Transverse colon (tissue), 4 donors: ENCODE data around the gene RPGRIP1L. TPM values are rescaled to one million over a fixed set of nuclear protein-coding genes. Genes with fewer than 3 reads are reported as not detected.

Source experiments
- DNase-seq: peaks from one replicate; pipeline ENCODE4 v3.0.0-alpha.2; 2019
- H3K27ac ChIP-seq, 4 donors: fragments of 200-600 bp; sonication (generic); 2 replicates each; pipeline ENCODE4 v1.5.1; 2016 to 2018; ENCODE audit warnings: inconsistent platforms in 4 of 4
- H3K27me3 ChIP-seq: fragments of 200-600 bp; sonication (generic); 2 replicates; pipeline ENCODE4 v1.5.1; 2017; ENCODE audit warnings: inconsistent platforms
- H3K36me3 ChIP-seq, 4 donors: fragments of 200-600 bp; sonication (generic); 2 replicates each; pipeline ENCODE4 v1.5.1; 2017 to 2019; ENCODE audit warnings: inconsistent platforms in 4 of 4
- H3K4me1 ChIP-seq, 4 donors: fragments of 200-600 bp; sonication (generic); 2 replicates each; pipeline ENCODE4 v1.5.1; 2017 to 2020; ENCODE audit warnings: inconsistent platforms in 4 of 4
- H3K4me3 ChIP-seq, 4 donors: fragments of 200-600 bp; sonication (generic); 1 replicate in 1 of 4; 2 replicates in 3 of 4; pipeline versions ENCODE4 v1.5.1 to v1.6.1; 2017 to 2019; ENCODE audit warnings: inconsistent platforms in 4 of 4
- H3K9me3 ChIP-seq, 2 donors: fragments of 200-600 bp; sonication (generic); 2 replicates each; pipeline ENCODE4 v1.5.1; 2017 to 2019; ENCODE audit warnings: inconsistent platforms in 2 of 2
- CTCF ChIP-seq, 5 experiments: fragments of 200-600 bp in 3 of 5; fragments of 450-650 bp in 2 of 5; sonication (generic) in 3 of 5; IDR thresholded peaks; 1 replicate in 2 of 5; 2 replicates in 3 of 5; pipeline ENCODE4 v1.5.1; 2016 to 2017; ENCODE audit warnings: antibody characterized with exemption in 5 of 5, inconsistent platforms in 3 of 5, mild to moderate bottlenecking in 2 of 5, moderate library complexity in 1 of 5
- EP300 ChIP-seq: sonication (generic); formaldehyde crosslinking; IDR thresholded peaks from one replicate; pipeline ENCODE4 v1.6.1; 2017; ENCODE audit warnings: antibody characterized with exemption, low read depth
- POLR2A ChIP-seq: fragments of 450-650 bp; IDR thresholded peaks from one replicate; pipeline ENCODE4 v1.6.1; 2016; ENCODE audit warnings: antibody characterized with exemption, mild to moderate bottlenecking, moderate library complexity
- POLR2AphosphoS5 ChIP-seq, 3 donors: sonication (generic); formaldehyde crosslinking; IDR thresholded peaks; one replicate each; pipeline ENCODE4 v1.6.1; 2016; ENCODE audit warnings: antibody characterized with exemption in 3 of 3
- WGBS, 2 donors: methylation state at CpG; one replicate each; pipeline ENCODE4 v1.1.5; 2018; ENCODE audit warnings: low coverage in 1 of 2; 5-methylcytosine and 5-hydroxymethylcytosine counted together
- in situ Hi-C, 4 donors: fragments of 200-750 bp; cut with MboI; loops; one replicate each; pipeline versions ENCODE4 v1.15.0 to v1.15.1; 2017; ENCODE audit warnings: low sequenced_read_pairs in 3 of 4, low pct_ligation_motif_present in 1 of 4, low pct_unique_long_range_greater_than_20kb in 1 of 4
- intact Hi-C: fragments of 100-400 bp; cut with DNase I; formaldehyde crosslinking; loops from one replicate; pipeline ENCODE4 v1.15.1; 2023; ENCODE audit warnings: low total_unique reads
- total RNA-seq, 4 donors: library from RNA; depleted of rRNA; stranded (reverse); fragments of >200 nt; gene quantifications; one replicate each; pipeline ENCODE4 v1.1.0, GENCODE V29; 2016

Gene RPGRIP1L
- total RNA-seq, 4 donors from 2014 or later: 1.6 to 5.6 (median 2.1) TPM

- no peaks in the 10 kb centered on the region for H3K9me3 ChIP-seq
- no peaks in the 10 kb centered on the region for H3K27me3 ChIP-seq
- WGBS, 2 donors: 97 to 98% methylated on average over 2 of the region's 2 CpGs
- peaks cover 0 to 10% (median 0%) of the 10 kb centered on the region in 4 donors for H3K36me3 ChIP-seq
- intact Hi-C loops (no loop called here), in situ Hi-C loops (no loop called here)
- H3K27ac ChIP-seq: no peak overlapping the region
- H3K4me3 ChIP-seq: no peak overlapping the region
- TF ChIP-seq POLR2A (no peak), EP300 (no peak), CTCF (IDR thresholded peaks at IDR 0.05) (no peak), POLR2AphosphoS5 (IDR thresholded peaks at IDR 0.05) (no peak)
- no peak for DNase-seq
- no peaks in the 10 kb centered on the region for H3K4me1 ChIP-seq
Measured at GRCh38 chr16:53654946-53655345, 48.7 kb downstream of the RPGRIP1L start.

GRCh38 chr16:53651357-53651756 lies 52.3 kb downstream of the RPGRIP1L start:
- TF ChIP-seq POLR2AphosphoS5 (IDR thresholded peaks at IDR 0.05): no peak
- no peak for TF ChIP-seq CTCF (IDR thresholded peaks at IDR 0.05)
- no peak for TF ChIP-seq POLR2A
- TF ChIP-seq EP300: no peak
- DNase-seq: no peak
- Histone ChIP-seq H3K4me3 (no peak overlapping the region), H3K27ac (no peak overlapping the region), H3K9me3 (no peaks in the 10 kb centered on the region), H3K36me3 (peaks cover 0 to 10% (median 0%) of the 10 kb centered on the region in 4 donors), H3K27me3 (no peaks in the 10 kb centered on the region), H3K4me1 (no peaks in the 10 kb centered on the region)
- intact Hi-C loops: no loop called here
- 86% methylated on average over 2 of the region's 2 CpGs for WGBS, 2 donors
- in situ Hi-C loops: no loop called here

GRCh38 chr16:53646506-53646905 lies 57.2 kb downstream of the RPGRIP1L start:
- Histone ChIP-seq H3K27me3 (no peaks in the 10 kb centered on the region), H3K36me3 (no peaks in the 10 kb centered on the region), H3K4me1 (no peaks in the 10 kb centered on the region), H3K4me3 (no peak overlapping the region), H3K9me3 (peaks cover 10 to 12% of the 10 kb centered on the region in 2 donors), H3K27ac (no peak overlapping the region)
- intact Hi-C loops (no loop called here), in situ Hi-C loops (no loop called here)
- 93 to 97% methylated on average over 3 of the region's 3 CpGs for WGBS, 2 donors
- TF ChIP-seq EP300 (no peak), POLR2A (no peak), CTCF (IDR thresholded peaks at IDR 0.05) (no peak), POLR2AphosphoS5 (IDR thresholded peaks at IDR 0.05) (no peak)
- DNase-seq: no peak

- DNase-seq: no peak
- peaks cover 10 to 12% of the 10 kb centered on the region in 2 donors for H3K9me3 ChIP-seq
- no peaks in the 10 kb centered on the region for H3K36me3 ChIP-seq
- H3K4me3 ChIP-seq: no peak overlapping the region
- H3K27ac ChIP-seq: no peak overlapping the region
- no peak for TF ChIP-seq CTCF (IDR thresholded peaks at IDR 0.05)
- no peak for TF ChIP-seq POLR2A
- TF ChIP-seq EP300: no peak
- no peak for TF ChIP-seq POLR2AphosphoS5 (IDR thresholded peaks at IDR 0.05)
- H3K27me3 ChIP-seq: no peaks in the 10 kb centered on the region
- WGBS, 2 donors: 72 to 93% methylated on average over 1 of the region's 1 CpG
- in situ Hi-C loops: no loop called here
- H3K4me1 ChIP-seq: no peaks in the 10 kb centered on the region
- intact Hi-C loops: no loop called here
Measured at GRCh38 chr16:53643474-53643873, 60.2 kb downstream of the RPGRIP1L start.
